HCT116 (cell line): ENCODE data around the gene FANCM.

Experiments used
- CBX3 ChIP-seq: IDR thresholded peaks from 2 replicates; pipeline ENCODE4 v1.6.1; 2012; ENCODE audit warnings: low read depth
- CTCF ChIP-seq, 3 experiments: fragments of 200-600 bp in 1 of 3; sonication (generic) in 1 of 3; IDR thresholded peaks in 2 of 3; conservative IDR thresholded peaks in 1 of 3; 2 replicates each; pipeline ENCODE4 v1.5.1; 2012 to 2017; ENCODE audit warnings: low read depth in 2 of 3, low read length in 2 of 3, antibody characterized with exemption in 1 of 3, borderline replicate concordance in 1 of 3, control low read depth in 1 of 3, mild to moderate bottlenecking in 1 of 3, mixed read lengths in 1 of 3, mixed run types in 1 of 3, moderate library complexity in 1 of 3; ENCODE audit not compliant: insufficient read depth in 1 of 3
- POLR2A ChIP-seq: IDR thresholded peaks from 2 replicates; pipeline ENCODE4 v1.7.0; 2011; ENCODE audit warnings: borderline replicate concordance; ENCODE audit not compliant: insufficient read depth, insufficient read length; ENCODE audit errors: extremely low read depth
- RAD21 ChIP-seq: IDR thresholded peaks from 2 replicates; pipeline ENCODE4 v1.6.1; 2012; ENCODE audit warnings: low read depth, mild to moderate bottlenecking
- REST ChIP-seq: IDR thresholded peaks from 2 replicates; pipeline ENCODE4 v1.6.1; 2012; ENCODE audit warnings: low read depth
- TCF7L2 ChIP-seq: IDR thresholded peaks from 2 replicates; pipeline ENCODE4 v1.7.0; 2011; ENCODE audit warnings: borderline replicate concordance, inconsistent platforms; ENCODE audit not compliant: insufficient read depth, insufficient read length; ENCODE audit errors: extremely low read depth

- no peak for TF ChIP-seq RAD21
- TF ChIP-seq TCF7L2, result no peak
- TF ChIP-seq CTCF (IDR thresholded peaks at IDR 0.05 in 2 of 3, conservative IDR thresholded peaks at IDR 0.05 in 1 of 3; ENCODE audit: borderline replicate concordance in 1 of 3, insufficient read depth in 1 of 3, low read depth in 2 of 3, low read length in 2 of 3), result no peak
- TF ChIP-seq CBX3, result no peak
- no peak for TF ChIP-seq REST
- no peak for TF ChIP-seq POLR2A
Observed at GRCh38 chr14:45104561-45104960, 31.2 kb upstream of the FANCM start.
